Heart right ventricle (tissue), 16 donors: ENCODE measurements around the gene CRMP1. TPM values are rescaled to one million over a fixed set of nuclear protein-coding genes. Genes with fewer than 3 reads are reported as not detected.

ENCODE experiments used
- ATAC-seq, 8 donors: fragments of 200-7000 bp; cut with Tn5 transposase; one replicate each; pipeline ENCODE4 v1.9.1; 2020; ENCODE audit warnings: mild to moderate bottlenecking in 8 of 8, moderate library complexity in 8 of 8, moderate number of reproducible peaks in 1 of 8
- DNase-seq, 2 donors: peaks; one replicate each; pipeline ENCODE4 v3.0.0-alpha.2; 2020
- H3K27ac ChIP-seq, 10 donors: fragments of 200-600 bp; sonication (generic) in 2 of 10; one replicate each; pipeline versions ENCODE4 v1.5.0 to v1.8.0; 2020 to 2022; ENCODE audit warnings: mild to moderate bottlenecking in 3 of 10
- H3K27me3 ChIP-seq, 7 donors: fragments of 200-600 bp; one replicate each; pipeline ENCODE4 v1.8.0; 2021 to 2022; ENCODE audit warnings: mild to moderate bottlenecking in 2 of 7
- H3K36me3 ChIP-seq, 9 donors: fragments of 200-600 bp; sonication (generic) in 1 of 9; one replicate each; pipeline versions ENCODE4 v1.5.0 to v1.8.0; 2020 to 2022; ENCODE audit warnings: mild to moderate bottlenecking in 2 of 9
- H3K4me1 ChIP-seq, 9 donors: fragments of 200-600 bp; sonication (generic) in 1 of 9; one replicate each; pipeline versions ENCODE4 v1.5.0 to v1.8.0; 2020 to 2022; ENCODE audit warnings: mild to moderate bottlenecking in 4 of 9
- H3K4me3 ChIP-seq, 10 donors: fragments of 200-600 bp; sonication (generic) in 2 of 10; one replicate each; pipeline versions ENCODE4 v1.5.0 to v1.8.0; 2020 to 2022; ENCODE audit warnings: mild to moderate bottlenecking in 7 of 10, moderate library complexity in 2 of 10
- H3K9me3 ChIP-seq, 11 donors: fragments of 200-600 bp in 10 of 11; sonication (generic) in 2 of 11; one replicate each; pipeline versions ENCODE4 v1.5.0 to v1.8.0; 2013 to 2022; ENCODE audit warnings: mild to moderate bottlenecking in 2 of 11, control low read depth in 1 of 11, moderate library complexity in 1 of 11
- WGBS, 2 donors: extraction: QIAGEN DNeasy Blood & Tissue Kit; methylation state at CpG; one replicate each; pipeline ENCODE4 v1.1.7; 2013; ENCODE audit warnings: inconsistent platforms in 1 of 2; 5-methylcytosine and 5-hydroxymethylcytosine counted together
- intact Hi-C, 10 donors: fragments of 100-400 bp; cut with DNase I; formaldehyde crosslinking; loops; one replicate each; pipeline versions ENCODE4 v1.11.1 to v1.14.2; 2022
- polyA plus RNA-seq, 2 donors: library from polyadenylated mRNA; stranded (reverse); fragments of 200-250 nt; gene quantifications; one replicate each; pipeline ENCODE4 v1.2.3, GENCODE V29; 2013
- total RNA-seq, 10 donors: library from RNA; stranded (reverse); fragmentation: NEBNext Ultra II Directional in 3 of 10; extraction: Animal tissue kit (Norgen Biotek cat#: 25700) in 3 of 10; gene quantifications; one replicate each; pipeline versions ENCODE4 v1.2.1 to v1.2.4, GENCODE V29; 2021 to 2023
- TF ChIP-seq, protein P1 (sequence below), 9 donors: fragments of 200-600 bp; sonication (generic) in 2 of 9; IDR thresholded peaks; one replicate each; pipeline versions ENCODE4 v1.5.0 to v1.8.0; 2021 to 2022; ENCODE audit warnings: antibody characterized with exemption in 9 of 9, mild to moderate bottlenecking in 5 of 9, moderate library complexity in 1 of 9
- donor health status: Arrhythmogenic right ventricular cardiomyopathy.
- donor health status: ischemic (EF 13 %, LVEDD 7.1; RV severe dilation, severe dysfunction).
- donor health status: healthy with polysubstance abuse.
- donor health status: DM: no; HTN: yes; CAD: no.
- donor health status: DM: no; HTN: no; CAD: no.
- donor health status: ischemic (EF 25% LVEDD 6.9; RV normal size, moderate dysfunction).
- donor health status: ischemic (EF 25% LVEDD 5.7; RV mildly dilated, moderate dysfunction).
- donor health status: healthy.
- donor health status: DM: yes; HTN: yes; CAD: no.
- donor health status: Ischemic cardiomyopathy.
- donor health status: ischemic (EF 35%, LVEDD 5.7; RV mildly dilated, moderate dysfunction).
- donor health status: nonischemic (EF 11% LVEDD 7.7; RV severe dilation, severe dysfunction).
- donor health status: DM: yes; HTN: yes; CAD: no.
- donor health status: PGD.
- donor health status: ischemic (EF 29% LVEDD 5.4; RV normal size, mild dysfunction).
- donor health status: nonischemic (EF 23%, LVEDD 6.1; RV moderate dilation, normal function).

CRMP1 gene
- total and polyA plus RNA-seq, 12 donors, result 0.40 to 2.3 (median 0.95) TPM

GRCh38 chr4:5921101-5921980 is 28.5 kb upstream of the CRMP1 start:
- no peak overlapping the region for H3K4me3 ChIP-seq
- peaks cover 0 to 79% (median 64%) of the 10 kb centered on the region in 7 donors for H3K27me3 ChIP-seq
- no peaks in the 10 kb centered on the region for H3K4me1 ChIP-seq
- H3K36me3 ChIP-seq, result no peaks in the 10 kb centered on the region
- H3K27ac ChIP-seq, result no peak overlapping the region
- ATAC-seq (no peak), DNase-seq (no peak)
- intact Hi-C loops, result no loop called here
- H3K9me3 ChIP-seq, result no peaks in the 10 kb centered on the region
- 20 to 24% methylated on average over 16 of the region's 16 CpGs for WGBS, 2 donors
- TF ChIP-seq, protein P1, sequence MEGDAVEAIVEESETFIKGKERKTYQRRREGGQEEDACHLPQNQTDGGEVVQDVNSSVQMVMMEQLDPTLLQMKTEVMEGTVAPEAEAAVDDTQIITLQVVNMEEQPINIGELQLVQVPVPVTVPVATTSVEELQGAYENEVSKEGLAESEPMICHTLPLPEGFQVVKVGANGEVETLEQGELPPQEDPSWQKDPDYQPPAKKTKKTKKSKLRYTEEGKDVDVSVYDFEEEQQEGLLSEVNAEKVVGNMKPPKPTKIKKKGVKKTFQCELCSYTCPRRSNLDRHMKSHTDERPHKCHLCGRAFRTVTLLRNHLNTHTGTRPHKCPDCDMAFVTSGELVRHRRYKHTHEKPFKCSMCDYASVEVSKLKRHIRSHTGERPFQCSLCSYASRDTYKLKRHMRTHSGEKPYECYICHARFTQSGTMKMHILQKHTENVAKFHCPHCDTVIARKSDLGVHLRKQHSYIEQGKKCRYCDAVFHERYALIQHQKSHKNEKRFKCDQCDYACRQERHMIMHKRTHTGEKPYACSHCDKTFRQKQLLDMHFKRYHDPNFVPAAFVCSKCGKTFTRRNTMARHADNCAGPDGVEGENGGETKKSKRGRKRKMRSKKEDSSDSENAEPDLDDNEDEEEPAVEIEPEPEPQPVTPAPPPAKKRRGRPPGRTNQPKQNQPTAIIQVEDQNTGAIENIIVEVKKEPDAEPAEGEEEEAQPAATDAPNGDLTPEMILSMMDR (IDR thresholded peaks at IDR 0.05), result no peak

- H3K4me1 ChIP-seq, result no peaks in the 10 kb centered on the region
- 87 to 89% methylated on average over 7 of the region's 7 CpGs for WGBS, 2 donors
- no peak overlapping the region for H3K4me3 ChIP-seq
- intact Hi-C loops, result no loop called here
- no peaks in the 10 kb centered on the region for H3K9me3 ChIP-seq
- peaks cover 0 to 71% (median 64%) of the 10 kb centered on the region in 7 donors for H3K27me3 ChIP-seq
- DNase-seq, result no peak
- TF ChIP-seq, protein P1 (IDR thresholded peaks at IDR 0.05), result no peak
- H3K27ac ChIP-seq, result no peak overlapping the region
- H3K36me3 ChIP-seq, result no peaks in the 10 kb centered on the region
- ATAC-seq, result no peak
These were observed 26.7 kb upstream of the CRMP1 start for GRCh38 chr4:5919571-5919970.

GRCh38 chr4:5919044-5919443 is 26.2 kb upstream of the CRMP1 start:
- ATAC-seq (no peak), DNase-seq (no peak)
- H3K4me3 ChIP-seq, result no peak overlapping the region
- no peaks in the 10 kb centered on the region for H3K36me3 ChIP-seq
- peaks cover 0 to 65% (median 60%) of the 10 kb centered on the region in 7 donors for H3K27me3 ChIP-seq
- H3K4me1 ChIP-seq, result no peaks in the 10 kb centered on the region
- intact Hi-C loops, result no loop called here
- WGBS, 2 donors, result 85% methylated on average over 8 of the region's 8 CpGs
- H3K9me3 ChIP-seq, result no peaks in the 10 kb centered on the region
- H3K27ac ChIP-seq, result no peak overlapping the region
- TF ChIP-seq, protein P1 (IDR thresholded peaks at IDR 0.05), result no peak

DNA sequence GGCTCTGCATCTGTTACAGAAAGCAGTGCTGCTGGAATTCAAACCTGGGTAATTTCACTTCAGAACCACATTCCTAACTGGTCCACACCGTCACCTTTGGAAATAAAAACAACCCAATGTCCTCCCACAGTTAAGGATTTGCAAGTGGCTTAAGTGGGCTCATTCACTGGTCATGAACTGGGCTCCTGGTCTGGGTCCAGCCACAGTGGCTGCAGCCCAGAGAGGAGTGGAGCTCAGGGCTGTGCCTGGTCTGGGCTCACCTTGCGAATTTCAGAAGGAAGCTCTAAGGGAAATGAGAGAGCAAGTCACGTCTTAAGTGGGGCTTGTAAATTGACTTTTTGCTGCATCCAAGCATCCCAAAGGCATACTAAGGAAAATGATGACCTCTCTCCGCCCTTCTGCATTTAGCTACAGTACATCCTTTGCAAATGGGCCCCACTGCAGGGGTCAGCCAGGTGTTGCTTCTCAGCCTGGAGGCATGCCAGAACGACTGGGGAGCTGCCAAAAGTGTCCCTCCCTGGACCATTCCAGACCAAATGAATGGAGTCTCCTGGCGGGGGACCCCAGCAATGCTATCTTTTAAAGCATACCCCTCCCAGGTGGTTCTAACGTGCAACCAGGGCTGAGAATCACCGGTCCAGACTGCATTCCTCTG is 25.6 kb upstream of the CRMP1 start:
- Histone ChIP-seq H3K4me3 (no peak overlapping the region), H3K27me3 (peaks cover 0 to 60% (median 56%) of the 10 kb centered on the region in 7 donors), H3K27ac (no peak overlapping the region), H3K9me3 (no peaks in the 10 kb centered on the region), H3K4me1 (no peaks in the 10 kb centered on the region), H3K36me3 (no peaks in the 10 kb centered on the region)
- 50 to 51% methylated on average over 8 of the region's 8 CpGs for WGBS, 2 donors
- ATAC-seq, result peak in 1 of 8 donors; percentile 39
- peak in 1 of 2 donors; percentile 26 for DNase-seq
- TF ChIP-seq, protein P1 (IDR thresholded peaks at IDR 0.05), result no peak
- intact Hi-C loops, result no loop called here
